Measurements from ENCODE around the gene TM6SF1. TPM values are rescaled to one million over a fixed set of nuclear protein-coding genes. Genes with fewer than 3 reads are reported as not detected.

The TM6SF1 gene
- total and polyA plus RNA-seq, 2 of the 8 experiments (the other 6 are each of a cell fraction or from before 2014, with no cell fraction given): 0.74 to 1.0 TPM

DNA sequence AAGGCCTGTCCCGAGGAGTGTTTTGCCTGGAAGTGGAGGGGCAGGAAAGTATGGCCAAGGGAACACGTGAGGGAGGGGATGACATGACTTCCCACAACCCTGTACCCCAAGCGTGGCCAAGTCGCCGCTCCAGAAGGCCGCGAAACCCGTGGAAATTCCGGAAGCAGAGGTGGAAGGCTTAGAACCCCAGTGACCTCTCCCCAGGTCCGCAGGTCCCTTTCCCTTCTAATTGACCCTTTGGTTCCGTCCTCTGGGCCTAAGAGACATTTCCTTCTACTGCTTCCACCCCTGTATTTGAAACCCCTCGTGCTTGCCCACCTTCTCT, 39.8 kb upstream of the TM6SF1 start (continued):
- TF ChIP-seq SP2 (IDR thresholded peaks at IDR 0.05; ENCODE audit: low read length) (no peak), MAX (IDR thresholded peaks at IDR 0.05) (no peak), SIRT6 (IDR thresholded peaks at IDR 0.05; ENCODE audit: low read length) (no peak)

All from H1 (cell line).